WTC11 (cell line): ENCODE results near the gene RGS12.

Source experiments
- MXD4 ChIP-seq: fragments of 250-450 bp; sonication (Bioruptor Pico); IDR thresholded peaks from 2 replicates; pipeline ENCODE4 v1.8.0; 2021; ENCODE audit warnings: mild to moderate bottlenecking, moderate library complexity, borderline replicate concordance
- NFE2L1 ChIP-seq: sonication (generic); formaldehyde crosslinking; IDR thresholded peaks from 2 replicates; pipeline ENCODE4 v1.8.1; 2023; ENCODE audit warnings: missing genetic modification reagents
- ZNF232 ChIP-seq: sonication (generic); formaldehyde crosslinking; IDR thresholded peaks from 2 replicates; pipeline ENCODE4 v1.8.0; 2022; ENCODE audit warnings: mild to moderate bottlenecking, missing genetic modification reagents

- TF ChIP-seq MXD4 (CRISPR knock-in tag) (no peak), NFE2L1 (CRISPR knock-in tag) (no peak), ZNF232 (CRISPR knock-in tag) (no peak)
Measured at GRCh38 chr4:3307891-3308575, 15.2 kb downstream of the RGS12 start.
